ENCODE results near the gene CDKN2A. TPM values are rescaled to one million over a fixed set of nuclear protein-coding genes. Genes with fewer than 3 reads are reported as not detected.

The CDKN2A gene
- polyA plus RNA-seq, 1 of the 3 experiments (the other 2 are of a cell fraction): 41.4 TPM

- TF ChIP-seq USF1 (IDR thresholded peaks at IDR 0.05; ENCODE audit: borderline replicate concordance, low read depth) (no peak), MAX (IDR thresholded peaks at IDR 0.05; ENCODE audit: low read depth) (no peak), TAF1 (IDR thresholded peaks at IDR 0.05; ENCODE audit: borderline replicate concordance, low read depth, low read length) (no peak), RXRA (IDR thresholded peaks at IDR 0.05; ENCODE audit: borderline replicate concordance, low read depth) (no peak), RFX5 (IDR thresholded peaks at IDR 0.05; ENCODE audit: low read length) (no peak), NRF1 (IDR thresholded peaks at IDR 0.05; ENCODE audit: low read depth, low read length) (no peak), PBX3 (IDR thresholded peaks at IDR 0.05) (no peak)
These were observed 35.4 kb downstream of the CDKN2A start (continued) for GRCh38 chr9:21958833-21959232.

- H3K9me2 ChIP-seq: no peaks in the 10 kb centered on the region
- WGBS (ENCODE audit: low lambda C conversion rate): 8% methylated on average over 2 of the region's 2 CpGs
- H3K27me3 ChIP-seq (ENCODE audit: insufficient read depth): no peaks in the 10 kb centered on the region; the same call in 1 of the 2 replicates
- ChIA-PET CTCF (interaction anchor here (0.9 kb wide), 1 partner anchor 92 kb away, joined by 3 read pairs; no protein-coding TSS in a partner anchor), POLR2A (no interaction called here)
- H3K79me2 ChIP-seq (ENCODE audit: insufficient read depth): no peaks in the 10 kb centered on the region
- H4K20me1 ChIP-seq (ENCODE audit: insufficient read depth): no peaks in the 10 kb centered on the region
- no peaks in the 10 kb centered on the region for H3K9me3 ChIP-seq
- H3F3A ChIP-seq (replicated peaks; ENCODE audit: insufficient read depth): no peaks in the 10 kb centered on the region
- no peak for DNase-seq
- no peak overlapping the region for H3K27ac ChIP-seq (ENCODE audit: low read depth in 2 of 2, low read length in 1 of 2)
- no peak overlapping the region for H2AFZ ChIP-seq (ENCODE audit: low read depth)
- H3K4me3 ChIP-seq (ENCODE audit: low read depth in 2 of 2, low read length in 1 of 2): no peak overlapping the region
- no peaks in the 10 kb centered on the region for H3K36me3 ChIP-seq (replicated peaks in 1 of 2; ENCODE audit: control insufficient read depth in 1 of 2, insufficient read depth in 2 of 2, low read length in 1 of 2)
- H3K4me1 ChIP-seq (ENCODE audit: control insufficient read depth in 1 of 2, insufficient read depth in 2 of 2, low read depth in 1 of 2, low read length in 1 of 2): no peaks in the 10 kb centered on the region
- no peak overlapping the region for H3K4me2 ChIP-seq
- H3K9ac ChIP-seq: no peak overlapping the region
- no peak for TF ChIP-seq RXRA (IDR thresholded peaks at IDR 0.05; ENCODE audit: borderline replicate concordance, low read depth)
- no peak for TF ChIP-seq RCOR1 (IDR thresholded peaks at IDR 0.05; ENCODE audit: low read length)
- no peak for TF ChIP-seq POLR2AphosphoS5 (IDR thresholded peaks at IDR 0.05; ENCODE audit: low read depth, low read length)
- TF ChIP-seq IRF3 (IDR thresholded peaks at IDR 0.05; ENCODE audit: low read depth, low read length): no peak
- no peak for TF ChIP-seq PBX3 (IDR thresholded peaks at IDR 0.05)
- no peak for TF ChIP-seq ZBTB33 (IDR thresholded peaks at IDR 0.05; ENCODE audit: borderline replicate concordance, low read depth)
- TF ChIP-seq FOXM1 (IDR thresholded peaks at IDR 0.05; ENCODE audit: low read depth): no peak
- no peak for TF ChIP-seq TCF12 (IDR thresholded peaks at IDR 0.05)
- no peak for TF ChIP-seq FOXJ3 (CRISPR knock-in tag; IDR thresholded peaks at IDR 0.05)
- no peak for TF ChIP-seq YY1 (IDR thresholded peaks at IDR 0.05; ENCODE audit: low read depth)
- no peak for TF ChIP-seq EZH2phosphoT487 (IDR thresholded peaks at IDR 0.05; ENCODE audit: borderline replicate concordance, low read depth)
- TF ChIP-seq ELF1 (IDR thresholded peaks at IDR 0.05): no peak
- no peak for TF ChIP-seq MEF2A (IDR thresholded peaks at IDR 0.05; ENCODE audit: borderline replicate concordance, low read depth)
These were observed 48.6 kb downstream of the CDKN2A start for GRCh38 chr9:21945606-21946005.

Data from SK-N-SH (cell line).